HUES6 (cell line): ENCODE measurements around the gene FGF12.
A peak's percentile ranks its signal among the peaks of the same experiment; 100 is the strongest.

Source experiments
- H3K27ac ChIP-seq: 2 replicates; pipeline ENCODE4 v1.7.0; 2013; ENCODE audit warnings: low read depth, mild to moderate bottlenecking, low read length, inconsistent platforms
- H3K27me3 ChIP-seq: 2 replicates; pipeline ENCODE4 v1.6.1; 2013; ENCODE audit warnings: low read length; ENCODE audit not compliant: control insufficient read depth, insufficient read depth
- H3K36me3 ChIP-seq: 2 replicates; pipeline ENCODE4 v1.6.1; 2013; ENCODE audit warnings: low read length; ENCODE audit not compliant: control insufficient read depth, insufficient read depth
- H3K4me1 ChIP-seq: 2 replicates; pipeline ENCODE4 v1.6.1; 2013; ENCODE audit warnings: low read length; ENCODE audit not compliant: control insufficient read depth, insufficient read depth
- H3K4me3 ChIP-seq: 2 replicates; pipeline ENCODE4 v1.5.1; 2013; ENCODE audit warnings: low read depth, low read length
- H3K9ac ChIP-seq: one replicate; pipeline ENCODE4 v1.6.1; 2013; ENCODE audit warnings: mild to moderate bottlenecking, low read length
- H3K9me3 ChIP-seq: 2 replicates; pipeline ENCODE4 v1.6.1; 2013; ENCODE audit warnings: low read depth, low read length; ENCODE audit not compliant: control insufficient read depth, insufficient read depth

FGF12 gene

DNA sequence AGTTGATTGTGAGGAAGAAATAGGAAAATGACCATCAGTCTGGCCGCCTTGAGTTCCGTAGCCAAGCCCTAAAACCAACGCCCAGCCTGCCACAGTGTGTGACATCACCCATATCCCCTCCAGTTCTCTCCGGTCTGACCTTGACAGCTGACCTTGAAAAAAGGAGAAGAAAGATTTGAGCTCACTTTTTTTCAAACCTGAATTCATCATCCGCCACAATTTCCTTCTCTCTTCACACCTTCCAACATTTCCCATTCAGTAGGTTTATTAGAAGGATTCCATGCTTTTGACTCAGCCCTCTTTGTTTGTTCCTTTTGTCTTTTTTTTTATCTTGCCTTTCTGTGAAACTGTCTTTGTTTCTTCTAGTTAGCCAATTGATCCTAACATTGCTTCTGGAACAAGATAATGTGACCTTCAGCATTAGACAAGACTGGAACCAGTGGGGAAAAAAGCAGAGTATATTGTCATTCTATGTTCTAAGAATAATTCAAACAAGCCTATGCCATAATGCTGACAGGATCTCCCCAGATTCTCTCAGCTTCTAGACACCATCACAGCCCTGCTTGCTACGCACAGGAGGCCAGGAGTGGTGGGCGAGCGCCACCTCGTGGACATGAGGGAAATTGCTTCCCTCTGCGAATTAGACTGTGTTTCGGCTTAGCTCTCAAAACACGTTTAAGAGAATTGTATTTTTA is 283.1 kb downstream of the FGF12 start:
- no peaks in the 10 kb centered on the region for H3K9me3 ChIP-seq
- peak overlapping the region; percentile 27; the same call in 1 of the 2 replicates for H3K27ac ChIP-seq
- no peak overlapping the region for H3K4me3 ChIP-seq
- H3K9ac ChIP-seq = peak overlapping the region; percentile 26
- H3K4me1 ChIP-seq = peaks cover 19% of the 10 kb centered on the region
- no peaks in the 10 kb centered on the region for H3K27me3 ChIP-seq
- no peaks in the 10 kb centered on the region for H3K36me3 ChIP-seq

GRCh38 chr3:192435241-192435640 is 292.1 kb downstream of the FGF12 start:
- no peak overlapping the region for H3K4me3 ChIP-seq
- no peak overlapping the region for H3K9ac ChIP-seq
- H3K36me3 ChIP-seq = no peaks in the 10 kb centered on the region
- H3K27me3 ChIP-seq = no peaks in the 10 kb centered on the region
- H3K4me1 ChIP-seq = no peaks in the 10 kb centered on the region
- H3K27ac ChIP-seq = no peak overlapping the region
- H3K9me3 ChIP-seq = no peaks in the 10 kb centered on the region

DNA sequence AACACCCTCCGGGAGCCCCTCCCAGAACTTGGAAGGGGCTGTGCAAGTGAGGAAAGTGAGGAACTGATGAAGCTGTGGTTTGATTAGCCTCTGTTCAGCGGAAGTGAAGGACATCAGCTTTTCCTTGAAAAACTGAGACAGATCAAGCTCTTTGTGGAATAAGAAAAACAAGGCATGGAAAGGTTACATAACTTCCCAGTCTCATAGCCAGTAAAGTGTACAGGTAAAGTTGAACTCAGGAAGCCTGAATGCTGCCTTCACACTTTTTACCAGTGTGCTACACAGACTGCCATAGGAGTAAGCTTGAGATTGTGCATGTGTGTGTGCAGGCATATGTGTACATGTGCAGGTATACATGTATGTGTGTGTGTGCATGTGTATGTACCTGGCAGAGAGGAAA is 293.2 kb downstream of the FGF12 start:
- H3K27me3 ChIP-seq = no peaks in the 10 kb centered on the region
- H3K9me3 ChIP-seq = no peaks in the 10 kb centered on the region
- no peaks in the 10 kb centered on the region for H3K4me1 ChIP-seq
- no peak overlapping the region for H3K4me3 ChIP-seq
- H3K36me3 ChIP-seq = no peaks in the 10 kb centered on the region
- no peak overlapping the region for H3K9ac ChIP-seq
- no peak overlapping the region for H3K27ac ChIP-seq

- Histone ChIP-seq H3K4me1 (no peaks in the 10 kb centered on the region), H3K27ac (no peak overlapping the region), H3K9ac (no peak overlapping the region)
Measured at GRCh38 chr3:192433704-192434103, 293.6 kb downstream of the FGF12 start.

DNA sequence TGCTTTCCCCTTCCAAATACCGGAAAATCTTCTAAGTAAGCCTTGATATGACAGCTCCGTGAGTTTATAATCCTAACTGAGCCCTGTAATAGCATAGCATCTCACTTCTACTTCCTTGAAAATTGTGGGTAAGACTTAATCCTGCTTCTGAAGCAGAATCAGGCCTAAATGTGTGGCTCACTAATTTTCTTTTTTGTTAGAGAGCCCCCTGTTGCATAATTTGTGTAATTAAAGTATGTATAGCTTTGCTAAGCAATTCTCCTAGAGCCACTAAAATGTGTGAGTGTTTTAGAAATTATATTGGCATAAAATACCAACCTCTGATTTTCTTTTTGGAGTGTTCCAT is 304.4 kb downstream of the FGF12 start:
- no peak overlapping the region for H3K27ac ChIP-seq
- H3K4me1 ChIP-seq = peaks cover 12% of the 10 kb centered on the region

More at GRCh38 chr3:192433704-192434103, 293.6 kb downstream of the FGF12 start:
- Histone ChIP-seq H3K4me3 (no peak overlapping the region), H3K9me3 (no peaks in the 10 kb centered on the region), H3K27me3 (no peaks in the 10 kb centered on the region), H3K36me3 (no peaks in the 10 kb centered on the region)

DNA sequence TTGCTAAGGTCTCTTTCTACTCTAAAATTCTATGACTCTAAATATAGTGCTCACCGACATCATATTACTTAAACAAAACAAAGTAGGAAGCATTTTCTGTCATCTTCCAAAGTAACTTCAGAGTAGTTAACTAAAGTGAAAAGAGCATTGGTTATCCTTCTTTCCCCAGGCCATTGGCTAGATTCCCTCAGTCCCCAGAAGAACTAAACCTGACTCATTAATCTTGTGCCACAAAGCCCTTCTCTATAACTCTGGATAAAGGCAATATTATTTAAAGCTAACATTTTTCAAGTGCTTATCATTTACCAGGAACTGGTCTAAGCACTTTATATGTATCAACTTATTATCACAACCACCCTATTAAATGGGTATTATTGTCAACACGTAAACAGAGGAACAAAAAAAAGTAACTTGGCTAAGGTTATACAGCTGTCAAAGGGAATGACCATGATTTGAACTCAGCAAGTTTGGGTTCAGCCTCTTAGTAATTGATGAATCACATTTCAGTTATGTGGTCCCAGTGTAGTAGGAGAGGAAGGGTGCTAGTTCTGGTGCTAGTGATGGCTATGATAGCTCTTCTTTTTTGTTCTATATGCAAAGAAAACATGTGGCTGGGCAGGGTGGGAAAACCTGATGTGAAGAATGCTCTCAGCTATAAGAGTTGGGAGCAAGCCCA is 304.9 kb downstream of the FGF12 start:
- Histone ChIP-seq H3K9me3 (no peaks in the 10 kb centered on the region), H3K36me3 (no peaks in the 10 kb centered on the region), H3K27ac (no peak overlapping the region), H3K4me3 (no peak overlapping the region), H3K9ac (no peak overlapping the region), H3K4me1 (peaks cover 17% of the 10 kb centered on the region), H3K27me3 (no peaks in the 10 kb centered on the region)

More for the DNA sequence above, 304.4 kb downstream of the FGF12 start:
- H3K9me3 ChIP-seq = no peaks in the 10 kb centered on the region
- no peaks in the 10 kb centered on the region for H3K36me3 ChIP-seq
- no peaks in the 10 kb centered on the region for H3K27me3 ChIP-seq
- H3K4me3 ChIP-seq = no peak overlapping the region
- H3K9ac ChIP-seq = no peak overlapping the region

GRCh38 chr3:192419312-192419711 is 308.0 kb downstream of the FGF12 start:
- Histone ChIP-seq H3K9ac (no peak overlapping the region), H3K36me3 (no peaks in the 10 kb centered on the region), H3K4me3 (no peak overlapping the region), H3K4me1 (peaks cover 36% of the 10 kb centered on the region), H3K9me3 (no peaks in the 10 kb centered on the region), H3K27me3 (peaks cover 6% of the 10 kb centered on the region; the same call in 1 of the 2 replicates), H3K27ac (no peak overlapping the region)

DNA sequence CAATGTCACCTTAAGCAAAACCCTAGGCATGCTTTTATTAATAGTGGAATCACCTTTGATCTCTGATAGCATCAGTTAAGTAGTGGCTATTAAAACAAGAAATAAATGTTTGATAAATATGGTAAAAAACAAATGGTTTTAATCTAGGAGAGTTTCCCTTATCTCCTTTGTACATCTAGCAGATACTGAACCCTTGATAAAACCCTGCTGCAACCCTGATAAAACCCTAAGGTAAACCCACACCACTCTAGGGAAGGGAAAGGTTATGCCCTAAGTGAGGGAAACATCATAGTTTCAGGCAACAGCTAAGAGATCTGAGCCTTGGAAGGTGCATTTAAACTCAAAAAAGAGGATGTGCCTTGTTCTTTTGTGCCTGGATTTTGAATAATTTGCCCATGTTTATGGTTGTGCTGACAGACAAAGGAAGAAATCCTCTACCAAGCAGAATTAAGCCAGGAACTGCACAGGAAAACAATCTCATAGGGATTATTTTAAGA is 309.7 kb downstream of the FGF12 start:
- Histone ChIP-seq H3K4me1 (peaks cover 33% of the 10 kb centered on the region), H3K36me3 (no peaks in the 10 kb centered on the region), H3K9ac (no peak overlapping the region), H3K4me3 (no peak overlapping the region), H3K27ac (no peak overlapping the region), H3K27me3 (peaks cover 11% of the 10 kb centered on the region; the same call in 1 of the 2 replicates), H3K9me3 (no peaks in the 10 kb centered on the region)

GRCh38 chr3:192417017-192417416 is 310.3 kb downstream of the FGF12 start:
- Histone ChIP-seq H3K27ac (no peak overlapping the region), H3K9ac (no peak overlapping the region), H3K36me3 (no peaks in the 10 kb centered on the region), H3K9me3 (no peaks in the 10 kb centered on the region), H3K27me3 (peaks cover 16% of the 10 kb centered on the region), H3K4me1 (peaks cover 37% of the 10 kb centered on the region), H3K4me3 (peak overlapping the region; percentile 12; the same call in 1 of the 2 replicates)

- no peak overlapping the region for H3K9ac ChIP-seq
- no peak overlapping the region for H3K4me3 ChIP-seq
- no peaks in the 10 kb centered on the region for H3K36me3 ChIP-seq
- peaks cover 44% of the 10 kb centered on the region for H3K27me3 ChIP-seq
- H3K9me3 ChIP-seq = no peaks in the 10 kb centered on the region
- H3K27ac ChIP-seq = no peak overlapping the region
- H3K4me1 ChIP-seq = peaks cover 48% of the 10 kb centered on the region
Measured at GRCh38 chr3:192413461-192413860, 313.9 kb downstream of the FGF12 start.

GRCh38 chr3:192410684-192410960 is 316.7 kb downstream of the FGF12 start:
- H3K27me3 ChIP-seq = peaks cover 67% of the 10 kb centered on the region
- no peaks in the 10 kb centered on the region for H3K9me3 ChIP-seq
- peak overlapping the region; percentile 86 for H3K9ac ChIP-seq
- H3K4me3 ChIP-seq = peak overlapping the region; percentile 97
- no peak overlapping the region for H3K27ac ChIP-seq
- H3K36me3 ChIP-seq = no peaks in the 10 kb centered on the region
- peaks cover 31% of the 10 kb centered on the region for H3K4me1 ChIP-seq
